BLaER1 treated with 17β-estradiol and CSF1 and Interleukin-3, amounts not matched to agents 10 nM and 100 nM (cell line): Measurements from ENCODE around the gene CLDN4.
"Not testable (repeated sequence)": the region's sequence is repeated elsewhere in the genome, so short reads cannot be mapped to it uniquely, and the experiment has no call there.

Experiments used
- H3K27ac ChIP-seq, 11 experiments: shearing (Covaris generic); formaldehyde crosslinking; 2 replicates each; pipeline ENCODE4 v1.8.1; 2022
- H3K27me3 ChIP-seq, 11 experiments: shearing (Covaris generic); formaldehyde crosslinking; 2 replicates each; pipeline ENCODE4 v1.8.1; 2022
- H3K36me3 ChIP-seq, 11 experiments: shearing (Covaris generic); formaldehyde crosslinking; 2 replicates each; pipeline ENCODE4 v1.8.1; 2022
- H3K4me1 ChIP-seq, 10 experiments: shearing (Covaris generic); formaldehyde crosslinking; 2 replicates each; pipeline ENCODE4 v1.8.1; 2022
- H3K4me2 ChIP-seq, 11 experiments: shearing (Covaris generic); formaldehyde crosslinking; 2 replicates each; pipeline ENCODE4 v1.8.1; 2022
- H3K4me3 ChIP-seq, 10 experiments: shearing (Covaris generic); formaldehyde crosslinking; 2 replicates each; pipeline ENCODE4 v1.8.1; 2022
- H3K9ac ChIP-seq, 11 experiments: shearing (Covaris generic); formaldehyde crosslinking; 2 replicates each; pipeline ENCODE4 v1.8.1; 2022
- H3K9me3 ChIP-seq, 11 experiments: shearing (Covaris generic); formaldehyde crosslinking; replicated peaks in 1 of 11; 2 replicates each; pipeline ENCODE4 v1.8.1; 2022
- H4K20me1 ChIP-seq, 11 experiments: shearing (Covaris generic); formaldehyde crosslinking; 2 replicates each; pipeline ENCODE4 v1.8.1; 2022
- Cebpa-rat ChIP-seq, 11 experiments: shearing (Covaris generic); IDR thresholded peaks; 2 replicates each; pipeline ENCODE4 v1.8.1; 2022

CLDN4 gene

DNA sequence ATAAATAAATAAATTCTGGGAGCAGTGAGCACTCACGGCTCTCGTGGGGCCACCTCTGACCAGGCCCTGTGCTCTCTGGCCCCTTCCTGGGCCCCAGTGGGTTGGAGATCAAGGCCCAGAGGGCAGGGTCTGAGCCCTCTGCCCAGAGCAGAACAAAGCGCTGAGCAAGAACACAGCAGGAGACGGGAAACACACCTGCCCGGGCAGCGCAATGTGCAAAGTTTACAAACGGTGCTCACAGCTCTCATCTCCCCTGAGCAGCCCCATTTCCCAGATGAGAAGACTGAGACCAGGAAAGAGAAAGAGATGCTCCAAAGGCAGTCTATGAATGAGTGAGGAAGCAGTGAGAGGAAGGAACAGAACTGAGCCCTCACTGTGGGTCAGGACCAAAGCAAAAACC, 8.5 kb downstream of the CLDN4 start:
- Histone ChIP-seq H3K4me3 (no peak overlapping the region), H3K36me3 (no peaks in the 10 kb centered on the region), H3K27ac (no peak overlapping the region), H3K9ac (no peak overlapping the region), H3K4me2 (no peak overlapping the region), H3K27me3 (no peaks in the 10 kb centered on the region), H4K20me1 (no peaks in the 10 kb centered on the region), H3K4me1 (peaks cover 22 to 38% (median 25%) of the 10 kb centered on the region in 10 experiments), H3K9me3 (peaks cover 0 to 7% (median 5%) of the 10 kb centered on the region in 11 experiments; a peak in 9 of 22 replicates)
- no peak for TF ChIP-seq Cebpa-rat (IDR thresholded peaks at IDR 0.05)

DNA sequence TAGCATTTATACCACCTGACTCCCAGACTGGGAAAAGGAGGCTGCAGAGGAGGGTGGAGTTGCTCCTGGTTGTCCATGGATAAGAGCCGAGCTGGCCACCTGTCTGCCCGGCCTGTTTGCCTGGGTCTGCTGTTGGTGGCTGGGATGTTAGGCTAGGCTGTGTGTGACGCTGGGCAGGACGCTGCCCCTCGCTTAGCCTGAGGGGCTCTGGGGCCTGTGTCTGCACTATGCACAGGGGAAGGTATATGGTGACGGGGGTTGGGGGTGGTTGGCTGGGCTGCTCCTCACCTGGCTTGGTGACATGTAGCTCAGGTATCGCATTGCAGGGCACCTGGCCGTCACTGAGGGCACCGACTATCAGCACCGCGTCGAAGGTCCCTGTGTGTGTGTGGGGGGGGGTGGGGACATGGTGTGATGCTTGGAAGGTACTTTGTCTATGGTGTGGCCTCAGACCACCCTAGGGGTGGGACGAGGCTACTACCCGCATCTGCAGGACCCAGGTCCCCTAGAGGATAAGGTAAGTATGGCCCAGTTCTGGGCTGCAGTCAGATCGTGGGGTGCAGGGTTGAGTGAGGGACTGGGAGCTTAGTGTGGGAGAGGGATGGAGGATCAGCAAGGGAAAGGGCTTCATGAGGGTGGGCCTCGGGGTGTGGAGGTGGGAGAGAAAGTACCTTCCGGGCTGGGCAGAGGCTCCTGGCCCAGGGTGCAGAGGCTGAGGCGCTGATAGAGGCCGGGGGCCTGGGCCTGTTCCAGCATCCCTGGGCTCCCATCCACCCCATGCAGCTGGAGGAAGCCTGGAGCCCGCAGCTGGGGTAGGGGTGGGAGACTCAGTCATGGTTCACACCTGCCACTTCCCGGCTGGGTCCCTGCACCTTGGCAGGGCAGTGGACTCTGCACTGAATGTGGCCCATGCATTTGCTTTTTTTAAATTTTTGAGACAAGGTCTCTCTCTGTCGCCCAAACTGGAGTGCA, 9.2 kb downstream of the CLDN4 start:
- no peak overlapping the region for H3K27ac ChIP-seq
- TF ChIP-seq Cebpa-rat (IDR thresholded peaks at IDR 0.05), result no peak
- no peak overlapping the region for H3K9ac ChIP-seq
- no peaks in the 10 kb centered on the region for H3K36me3 ChIP-seq
- no peaks in the 10 kb centered on the region for H4K20me1 ChIP-seq
- no peak overlapping the region for H3K4me2 ChIP-seq
- H3K27me3 ChIP-seq, result no peaks in the 10 kb centered on the region
- no peaks in the 10 kb centered on the region for H3K9me3 ChIP-seq
- H3K4me1 ChIP-seq, result peaks cover 25 to 42% (median 31%) of the 10 kb centered on the region in 10 experiments
- H3K4me3 ChIP-seq, result no peak overlapping the region

DNA sequence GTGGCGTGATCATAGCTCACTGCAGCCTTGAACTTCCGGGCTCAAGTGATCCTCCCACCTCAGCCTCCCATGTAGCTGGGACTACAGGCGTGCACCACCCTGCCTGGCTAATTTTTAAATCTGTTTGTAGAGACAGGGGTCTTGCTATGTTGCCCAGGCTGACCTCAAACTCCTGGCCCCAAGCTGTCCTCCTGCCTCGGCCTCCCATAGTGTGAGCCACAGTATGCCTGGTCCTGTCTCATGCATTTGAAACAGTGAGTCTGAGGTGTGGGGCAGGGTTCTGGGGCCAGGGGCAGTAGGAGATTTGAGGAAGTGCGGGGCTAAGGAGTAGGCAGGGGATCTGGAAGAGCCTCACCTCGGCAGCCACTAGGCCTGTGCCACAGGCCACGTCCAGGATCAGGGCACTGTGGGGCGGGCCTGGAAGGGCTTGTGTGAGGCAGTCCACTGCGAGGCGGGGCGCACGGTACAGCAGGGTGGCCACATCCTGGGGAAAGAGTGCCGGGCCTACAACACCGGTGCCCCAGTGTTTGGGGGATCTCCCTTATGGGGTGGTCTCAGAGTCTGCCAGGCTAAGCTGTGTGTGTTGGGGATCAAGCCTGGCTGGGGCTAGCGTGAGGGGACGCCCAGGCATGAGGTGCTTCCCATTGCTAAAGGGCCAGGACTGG, 10.1 kb downstream of the CLDN4 start:
- H3K27me3 ChIP-seq, result no peaks in the 10 kb centered on the region
- no peaks in the 10 kb centered on the region for H4K20me1 ChIP-seq
- no peak for TF ChIP-seq Cebpa-rat (IDR thresholded peaks at IDR 0.05)
- H3K4me1 ChIP-seq, result peaks cover 25 to 47% (median 36%) of the 10 kb centered on the region in 10 experiments
- H3K4me2 ChIP-seq, result peak overlapping the region in 2 of 11 experiments; percentile 84 to 86; a peak in 1 of 22 replicates
- no peak overlapping the region for H3K27ac ChIP-seq
- no peaks in the 10 kb centered on the region for H3K9me3 ChIP-seq
- no peak overlapping the region for H3K4me3 ChIP-seq
- no peaks in the 10 kb centered on the region for H3K36me3 ChIP-seq
- H3K9ac ChIP-seq, result no peak overlapping the region

DNA sequence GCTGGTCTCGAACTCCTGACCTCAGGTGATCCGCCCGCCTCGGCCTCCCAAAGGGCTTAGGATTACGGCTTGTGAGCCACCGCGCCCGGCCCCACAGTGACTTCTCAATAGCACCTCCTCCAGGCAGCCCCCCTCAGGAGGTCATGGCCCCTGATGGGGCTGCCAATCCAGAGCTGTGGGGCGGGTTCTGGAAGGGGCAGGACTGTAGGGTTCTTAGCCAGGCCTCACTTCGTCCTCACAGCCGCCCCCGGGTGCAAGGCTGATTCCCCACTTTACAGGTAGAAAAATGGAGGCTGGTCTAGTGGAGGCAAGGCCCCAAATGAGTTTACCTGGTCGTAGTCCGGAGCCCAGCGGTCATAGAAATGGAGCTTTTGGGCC, 10.9 kb downstream of the CLDN4 start:
- Histone ChIP-seq H3K36me3 (no peaks in the 10 kb centered on the region), H3K4me3 (peak overlapping the region in 8 of 10 experiments; percentile 48 to 60 (median 54); a peak in 15 of 20 replicates), H3K9ac (peak overlapping the region in 9 of 11 experiments; percentile 57 to 79 (median 73); a peak in 13 of 22 replicates), H3K27ac (peak overlapping the region in 9 of 11 experiments; percentile 38 to 68 (median 63); a peak in 12 of 22 replicates), H3K27me3 (no peaks in the 10 kb centered on the region), H3K4me1 (peaks cover 25 to 53% (median 43%) of the 10 kb centered on the region in 10 experiments), H3K4me2 (peak overlapping the region; percentile 80 to 90 (median 82)), H3K9me3 (no peaks in the 10 kb centered on the region), H4K20me1 (no peaks in the 10 kb centered on the region)
- no peak for TF ChIP-seq Cebpa-rat (IDR thresholded peaks at IDR 0.05)

DNA sequence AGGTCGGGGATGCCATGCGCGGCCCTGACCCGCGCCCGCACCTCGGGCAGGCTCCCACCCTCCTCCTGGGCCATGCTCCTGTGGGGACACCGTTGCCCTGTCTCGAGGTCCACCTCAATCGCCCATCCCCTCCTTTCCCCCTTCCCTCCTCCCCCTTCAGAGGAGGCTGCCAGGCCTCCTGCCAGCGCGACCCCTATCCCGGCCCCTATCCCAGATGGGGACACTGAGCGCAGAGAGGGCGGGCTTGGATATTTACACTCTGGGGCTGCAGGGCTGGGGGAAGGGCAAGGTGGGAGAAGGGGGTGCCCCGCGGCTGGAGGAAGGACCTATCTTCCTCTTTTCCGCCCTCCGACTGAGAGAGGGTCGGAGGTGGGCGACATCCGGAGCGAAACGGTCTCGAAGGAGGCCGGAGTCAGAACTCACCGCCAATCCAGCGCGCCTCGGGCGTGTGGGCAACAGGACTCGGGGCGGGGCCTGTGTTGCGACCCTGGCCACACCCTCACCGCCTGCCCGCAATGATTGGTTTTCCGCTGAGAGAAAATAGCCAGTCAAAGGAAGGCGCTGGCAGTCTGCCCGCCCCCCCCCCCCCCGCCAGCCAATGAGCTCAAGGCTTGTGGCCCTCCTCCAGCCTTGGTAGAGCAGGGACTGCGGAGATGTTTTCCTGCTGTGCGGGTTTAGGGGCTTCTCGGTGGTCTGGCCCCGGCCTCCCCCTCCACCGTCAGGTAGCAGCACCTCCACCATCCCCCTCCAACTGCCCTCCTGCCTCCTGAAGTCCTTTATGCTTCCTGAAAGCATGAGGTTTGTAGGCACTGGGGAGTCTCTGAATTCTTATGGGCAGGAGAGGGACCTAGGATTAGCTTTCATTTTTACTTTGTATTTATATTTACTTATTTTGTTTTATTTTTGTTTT, 11.5 kb downstream of the CLDN4 start, which contains the start of gene METTL27:
TSS of gene METTL27 (minus strand) at position 450 of the 910 bp plus-strand sequence. CDS start at position 74, 376 bp downstream.
- H3K4me1 ChIP-seq, result peaks cover 25 to 53% (median 44%) of the 10 kb centered on the region in 10 experiments

DNA sequence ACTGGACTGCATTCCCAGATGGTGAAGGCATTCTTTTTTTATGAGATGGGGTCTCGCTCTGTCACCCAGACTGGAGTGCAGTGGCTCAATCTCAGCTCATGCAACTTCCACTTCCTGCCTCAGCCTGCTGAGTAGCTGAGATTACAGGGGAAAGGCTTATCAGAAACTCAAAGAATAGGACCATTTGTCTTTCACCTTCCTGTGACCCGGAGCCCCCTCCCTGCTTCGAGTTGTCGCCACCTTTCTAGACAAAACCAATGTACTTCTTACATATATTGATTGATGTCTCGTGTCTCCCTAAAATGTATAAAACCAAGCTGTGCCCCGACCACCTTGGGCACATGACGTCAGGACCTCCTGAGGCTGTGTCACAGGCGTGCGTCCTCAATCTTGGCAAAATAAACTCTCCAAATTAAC, 13.3 kb downstream of the CLDN4 start:
- 0 out of 22 replicates have a peak, but pooled peaks of 1 of the 11 experiments have one; percentile 13 for TF ChIP-seq Cebpa-rat (IDR thresholded peaks at IDR 0.05)
- peak overlapping the region; percentile 79 to 94 (median 85) for H3K4me2 ChIP-seq
- no peak overlapping the region for H3K4me3 ChIP-seq
- no peaks in the 10 kb centered on the region for H3K36me3 ChIP-seq
- H3K9ac ChIP-seq, result no peak overlapping the region; a peak in 1 of 22 replicates
- no peaks in the 10 kb centered on the region for H3K27me3 ChIP-seq
- no peaks in the 10 kb centered on the region for H4K20me1 ChIP-seq
- peak overlapping the region in 4 of 11 experiments; percentile 9 to 35 (median 26); a peak in 3 of 22 replicates for H3K27ac ChIP-seq
- H3K9me3 ChIP-seq, result peaks cover 0 to 11% (median 0%) of the 10 kb centered on the region in 11 experiments; a peak in 5 of 22 replicates
- H3K4me1 ChIP-seq, result peaks cover 28 to 57% (median 45%) of the 10 kb centered on the region in 10 experiments

More for the DNA sequence above, 11.5 kb downstream of the CLDN4 start, which contains the start of gene METTL27:
- Histone ChIP-seq H3K4me3 (peak within 1 kb of the TSS; percentile 49 to 71 (median 58)), H3K36me3 (no peaks in the 10 kb centered on the region), H4K20me1 (no peaks in the 10 kb centered on the region), H3K27me3 (no peaks in the 10 kb centered on the region), H3K27ac (peak within 1 kb of the TSS; percentile 27 to 74 (median 63); a peak in 18 of 22 replicates), H3K4me2 (peak within 1 kb of the TSS; percentile 81 to 94 (median 85)), H3K9me3 (no peaks in the 10 kb centered on the region; a peak in 2 of 22 replicates), H3K9ac (peak within 1 kb of the TSS; percentile 57 to 80 (median 76); a peak in 21 of 22 replicates)
- no peak for TF ChIP-seq Cebpa-rat (IDR thresholded peaks at IDR 0.05)

DNA sequence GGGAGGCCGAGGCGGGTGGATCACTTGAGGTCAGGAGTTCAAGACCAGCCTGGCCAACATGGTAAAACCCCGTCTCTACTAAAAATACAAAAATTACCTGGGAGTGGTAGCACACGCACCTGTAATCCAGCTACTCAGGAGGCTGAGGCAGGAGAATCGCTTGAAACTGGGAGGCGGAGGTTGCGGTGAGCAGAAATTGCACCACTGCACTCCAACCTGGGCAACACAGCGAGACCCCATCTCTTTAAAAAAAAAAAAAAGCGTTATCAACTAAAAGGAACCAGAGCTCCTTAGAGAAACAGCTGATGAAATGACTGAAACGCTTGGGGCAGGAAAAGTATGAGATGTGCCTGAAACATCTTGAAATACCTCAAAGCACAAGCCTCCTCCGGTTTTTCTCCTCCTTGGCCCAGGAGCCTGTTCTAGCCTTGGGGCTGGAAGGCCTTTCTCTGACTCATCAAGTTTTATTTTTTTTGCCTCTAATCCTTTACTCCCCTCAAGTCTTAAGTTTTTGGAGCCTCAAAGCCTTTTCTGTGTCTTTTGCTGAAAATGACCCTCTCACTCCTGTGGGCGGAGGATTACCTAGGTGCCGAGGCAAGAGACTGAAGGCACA, 14.2 kb downstream of the CLDN4 start:
- peaks cover 0 to 11% (median 0%) of the 10 kb centered on the region in 11 experiments; a peak in 5 of 22 replicates for H3K9me3 ChIP-seq
- H3K27ac ChIP-seq, result no peak overlapping the region
- no peaks in the 10 kb centered on the region for H3K27me3 ChIP-seq
- H3K4me1 ChIP-seq, result peaks cover 36 to 65% (median 52%) of the 10 kb centered on the region in 10 experiments
- H3K4me3 ChIP-seq, result no peak overlapping the region
- no peaks in the 10 kb centered on the region for H3K36me3 ChIP-seq
- H3K4me2 ChIP-seq, result peak overlapping the region in 7 of 11 experiments; percentile 80 to 94 (median 86); a peak in 9 of 22 replicates
- no peaks in the 10 kb centered on the region for H4K20me1 ChIP-seq
- TF ChIP-seq Cebpa-rat (IDR thresholded peaks at IDR 0.05), result no peak
- no peak overlapping the region for H3K9ac ChIP-seq

DNA sequence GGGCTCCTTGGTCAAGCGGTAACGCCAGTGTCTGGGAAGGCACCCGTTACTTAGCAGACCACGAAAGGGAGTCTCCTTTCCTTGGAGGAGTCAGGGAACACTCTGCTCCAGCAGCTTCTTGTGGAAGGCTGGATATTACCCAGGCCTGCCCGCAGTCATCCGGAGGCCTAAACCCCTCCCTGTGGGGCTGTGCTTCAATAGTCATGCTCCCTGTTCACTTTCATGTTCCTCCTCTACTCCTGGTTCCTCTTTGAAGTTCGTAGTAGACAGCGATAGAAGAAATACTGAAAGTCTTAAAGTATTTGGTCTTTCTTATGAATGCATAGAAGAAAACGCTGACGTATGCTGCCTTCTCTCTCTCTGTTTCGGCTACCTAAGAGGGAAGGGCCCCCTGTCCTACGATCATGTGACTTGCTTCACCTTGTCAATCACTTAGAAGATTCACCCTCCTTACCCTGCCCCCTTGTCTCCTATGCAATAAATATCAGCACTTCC, 15.0 kb downstream of the CLDN4 start:
- H3K4me3 ChIP-seq, H3K9ac ChIP-seq, H3K27ac ChIP-seq, H3K36me3 ChIP-seq, H4K20me1 ChIP-seq, H3K27me3 ChIP-seq: not testable (repeated sequence)
- Histone ChIP-seq H3K4me1 (peaks cover 38 to 73% (median 57%) of the 10 kb centered on the region in 10 experiments), H3K9me3 (peaks cover 0 to 11% (median 0%) of the 10 kb centered on the region in 11 experiments; a peak in 5 of 22 replicates), H3K4me2 (peak overlapping the region in 8 of 11 experiments; percentile 6 to 94 (median 47); a peak in 14 of 22 replicates)
